ENCODE data around the gene KAT6B.

- TF ChIP-seq EZH2 (IDR thresholded peaks at IDR 0.05; ENCODE audit: borderline replicate concordance, insufficient read depth, low read depth, low read length, poor library complexity, severe bottlenecking) (no peak), CTCF (IDR thresholded peaks at IDR 0.05) (no peak)
Measured at GRCh38 chr10:74926791-74927585, 100.6 kb downstream of the KAT6B start.
